Activated gamma-delta T cell treated with Interleukin-2 at 50 U/mL for 16 hours (primary cell): Measurements from ENCODE around the gene ZCCHC10.
"Not testable (repeated sequence)": the region's sequence is repeated elsewhere in the genome, so short reads cannot be mapped to it uniquely, and the experiment has no call there.

Experiments
- DNase-seq: peaks from one replicate; pipeline ENCODE4 v3.0.0-alpha.2; 2020

ZCCHC10 gene

DNA sequence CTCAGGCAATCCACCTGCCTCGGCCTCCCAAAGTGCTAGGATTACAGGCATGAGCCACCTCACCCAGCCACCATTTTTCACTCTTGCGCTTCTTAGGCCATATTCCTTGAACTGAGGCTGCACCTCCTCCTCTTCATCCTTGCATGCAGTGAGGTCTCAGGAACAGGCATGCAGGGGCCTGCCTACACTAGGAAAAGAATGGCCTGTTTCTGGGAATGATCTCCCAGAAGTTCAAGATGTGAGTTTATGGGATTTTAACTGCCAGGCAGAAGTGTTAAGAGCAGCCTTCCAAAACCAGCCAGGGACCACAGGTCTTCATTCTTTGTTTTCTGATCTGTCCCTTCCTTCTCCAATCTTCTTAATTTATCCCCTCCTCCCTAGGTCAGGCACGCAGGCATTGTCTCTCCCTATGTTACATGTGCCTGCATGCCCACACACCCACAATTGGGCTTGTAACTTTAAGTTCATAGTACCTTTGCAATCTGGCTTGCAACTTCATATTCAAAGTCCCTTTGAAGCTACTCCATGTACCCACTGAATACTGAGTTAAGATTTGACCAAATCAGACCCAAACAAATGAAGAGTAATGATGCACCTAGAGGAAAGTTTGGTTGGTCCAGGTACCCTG is 14.9 kb upstream of the ZCCHC10 start:
- no peak for DNase-seq

DNA sequence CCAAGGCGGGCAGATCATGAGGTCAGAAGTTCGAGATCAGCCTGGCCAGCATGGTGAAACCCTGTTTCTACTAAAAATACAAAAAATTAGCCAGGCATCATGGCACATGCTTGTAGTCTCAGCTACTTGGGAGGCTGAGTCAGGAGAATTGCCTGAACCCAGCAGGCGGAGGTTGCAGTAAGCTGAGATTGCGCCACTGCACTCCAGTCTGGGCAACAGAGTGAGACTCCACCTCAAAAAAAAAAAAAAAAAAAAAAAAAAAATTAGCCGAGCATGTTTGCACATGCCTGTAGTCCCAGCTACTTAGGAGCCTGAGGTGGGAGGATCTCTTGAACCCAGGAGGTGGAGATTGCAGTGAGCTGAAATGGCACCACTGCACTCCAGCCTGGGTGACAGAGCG is 10.3 kb upstream of the ZCCHC10 start:
- not testable (repeated sequence) for DNase-seq

- no peak for DNase-seq
Observed at GRCh38 chr5:133035224-133035623, 8.9 kb upstream of the ZCCHC10 start.

DNA sequence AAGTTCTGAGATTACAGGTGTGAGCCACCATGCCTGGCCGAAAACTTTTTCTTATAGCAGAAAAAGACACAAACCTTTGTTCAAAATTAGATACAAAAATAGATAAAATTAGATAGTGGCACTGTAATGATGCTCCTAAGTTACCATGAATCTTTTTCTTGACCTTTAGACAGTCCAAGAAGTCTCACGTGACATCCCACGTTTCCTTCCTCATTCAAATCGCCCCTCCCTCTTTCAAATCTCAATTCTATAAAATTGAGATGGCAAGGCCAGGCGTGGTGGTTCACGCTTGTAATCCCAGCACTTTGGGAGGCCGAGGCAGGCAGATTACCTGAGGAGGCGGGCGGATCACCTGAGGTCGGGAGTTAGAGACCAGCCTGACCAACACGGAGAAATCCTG is 7.7 kb upstream of the ZCCHC10 start:
- no peak for DNase-seq

DNA sequence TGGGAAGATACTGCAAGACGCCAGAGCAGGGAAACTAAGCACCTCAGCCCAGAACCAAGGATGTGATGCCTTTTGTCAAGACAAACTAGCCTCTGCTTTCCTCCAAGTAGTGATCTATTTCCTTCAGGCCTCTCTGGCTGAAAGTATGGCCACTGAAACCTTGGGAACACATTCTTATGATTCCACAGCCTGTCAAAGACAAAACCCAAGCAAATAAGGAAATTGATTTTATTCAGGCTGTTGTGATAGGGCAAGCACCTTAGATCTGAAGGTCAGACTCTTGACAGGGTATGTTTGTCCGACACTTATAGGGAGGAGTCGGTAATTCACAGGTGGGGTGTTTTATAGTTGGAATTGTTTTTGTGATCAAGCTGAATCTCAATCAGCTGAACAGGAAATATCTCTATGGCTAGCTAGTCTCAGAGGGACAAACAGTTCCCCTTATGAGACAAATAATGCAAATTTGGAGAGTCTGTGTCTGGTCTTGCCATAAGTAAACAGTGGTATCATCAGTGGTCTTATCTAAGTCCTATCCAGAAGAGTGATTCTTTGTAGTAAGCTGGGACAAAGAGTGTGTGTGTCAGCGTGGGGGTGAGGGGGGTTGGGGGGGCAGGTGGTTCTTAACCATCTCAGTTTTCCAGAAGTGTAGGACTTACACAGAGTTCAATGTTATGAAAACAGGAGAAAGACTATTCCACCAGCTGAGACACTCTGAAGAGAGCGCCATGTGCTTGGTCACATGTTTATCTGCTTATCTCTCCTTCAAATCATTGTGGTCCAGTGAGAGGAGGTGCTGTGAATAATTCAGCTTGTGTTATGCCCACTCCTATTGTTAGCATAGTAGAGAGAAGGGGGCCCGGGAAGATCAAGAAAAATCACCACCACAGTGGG is 6.7 kb upstream of the ZCCHC10 start:
- DNase-seq = no peak

GRCh38 chr5:133030343-133031005 is 4.1 kb upstream of the ZCCHC10 start:
- no peak for DNase-seq

GRCh38 chr5:133029416-133029815 is 3.1 kb upstream of the ZCCHC10 start:
- DNase-seq = no peak

- DNase-seq = no peak
Observed at GRCh38 chr5:133026664-133027153, 360 bp upstream of the ZCCHC10 start.

DNA sequence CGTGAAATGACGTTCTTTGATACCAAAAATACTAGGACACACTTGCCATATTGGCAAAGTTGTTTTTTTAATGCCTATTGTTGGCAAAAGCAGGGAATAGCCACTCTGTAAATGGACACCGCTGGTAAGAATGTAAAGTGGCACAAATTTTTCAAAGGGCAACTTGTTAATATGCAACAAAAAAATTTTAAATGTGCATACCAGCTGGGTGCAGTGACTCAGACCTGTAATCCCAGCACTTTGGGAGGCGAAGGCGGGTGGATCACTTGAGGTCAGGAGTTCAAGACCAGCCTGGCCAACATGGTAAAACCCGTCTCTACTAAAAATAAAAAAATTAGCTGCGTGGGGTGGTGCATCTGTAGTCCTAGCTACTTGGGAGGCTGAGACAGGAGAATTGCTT is 6.9 kb downstream of the ZCCHC10 start:
- not testable (repeated sequence) for DNase-seq

GRCh38 chr5:133017964-133018363 is 8.4 kb downstream of the ZCCHC10 start:
- DNase-seq = no peak

GRCh38 chr5:133015466-133015865 is 10.9 kb downstream of the ZCCHC10 start:
- no peak for DNase-seq

- DNase-seq = not testable (repeated sequence)
Observed at GRCh38 chr5:133008455-133008854, 17.9 kb downstream of the ZCCHC10 start.

DNA sequence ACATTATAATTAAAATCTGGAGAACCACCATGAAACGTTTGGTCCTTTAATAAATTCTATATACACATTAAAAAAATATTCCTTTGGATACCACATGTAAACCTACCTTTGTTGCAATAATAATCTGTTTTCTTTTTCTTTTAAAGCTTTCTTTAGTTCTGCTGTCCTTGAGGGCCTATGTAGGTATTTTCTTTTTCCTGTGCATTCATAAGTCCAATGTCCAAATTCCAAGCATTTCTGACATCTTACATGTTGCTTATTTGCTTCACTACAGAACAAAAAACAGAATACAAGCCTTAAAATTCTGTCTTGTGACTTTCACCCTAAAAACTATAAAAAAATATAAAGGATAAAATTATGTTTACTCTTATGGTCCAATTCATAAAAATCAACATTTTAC is 19.7 kb downstream of the ZCCHC10 start:
- DNase-seq = no peak

DNA sequence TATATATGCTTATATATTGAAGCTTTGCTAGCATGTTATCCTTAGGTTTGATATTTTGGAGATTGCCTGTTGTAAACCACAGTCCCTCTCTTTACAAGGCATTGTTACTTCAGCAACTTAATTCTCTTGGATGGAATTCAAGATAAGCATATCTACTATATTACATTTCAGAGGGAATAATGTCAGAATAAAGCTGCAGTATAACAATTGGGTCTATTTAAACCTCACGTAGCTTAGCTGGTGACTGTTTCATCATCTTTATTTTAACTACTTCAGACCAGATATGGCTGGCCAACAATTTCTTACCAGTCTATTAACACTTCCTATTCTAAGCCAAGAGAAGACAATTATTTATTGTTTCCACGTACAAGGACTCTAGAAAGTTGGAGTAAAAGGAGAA is 27.1 kb downstream of the ZCCHC10 start:
- no peak for DNase-seq

GRCh38 chr5:132998556-132998955 is 27.8 kb downstream of the ZCCHC10 start:
- no peak for DNase-seq

- no peak for DNase-seq
Observed at GRCh38 chr5:132996307-132996706, 30.0 kb downstream of the ZCCHC10 start.

- DNase-seq = no peak
Observed at GRCh38 chr5:132987531-132988408, 38.6 kb downstream of the ZCCHC10 start.

DNA sequence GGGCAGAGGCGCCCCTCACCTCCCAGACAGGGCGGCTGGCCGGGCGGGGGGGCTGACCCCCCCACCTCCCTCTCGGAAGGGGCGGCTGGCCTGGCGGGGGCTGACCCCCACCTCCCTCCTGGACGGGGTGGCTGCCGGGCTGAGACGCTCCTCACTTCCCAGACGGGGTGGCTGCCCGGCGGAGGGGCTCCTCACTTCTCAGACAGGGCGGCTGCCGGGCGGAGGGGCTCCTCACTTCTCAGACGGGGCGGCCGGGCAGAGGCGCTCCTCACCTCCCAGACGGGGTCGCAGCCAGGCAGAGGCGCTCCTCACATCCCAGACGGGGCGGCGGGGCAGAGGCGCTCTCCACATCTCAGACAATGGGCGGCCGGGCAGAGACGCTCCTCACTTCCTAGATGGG is 43.4 kb downstream of the ZCCHC10 start:
- not testable (repeated sequence) for DNase-seq

GRCh38 chr5:132981288-132981687 is 45.1 kb downstream of the ZCCHC10 start:
- DNase-seq = no peak

GRCh38 chr5:132979976-132980375 is 46.4 kb downstream of the ZCCHC10 start:
- DNase-seq = no peak

DNA sequence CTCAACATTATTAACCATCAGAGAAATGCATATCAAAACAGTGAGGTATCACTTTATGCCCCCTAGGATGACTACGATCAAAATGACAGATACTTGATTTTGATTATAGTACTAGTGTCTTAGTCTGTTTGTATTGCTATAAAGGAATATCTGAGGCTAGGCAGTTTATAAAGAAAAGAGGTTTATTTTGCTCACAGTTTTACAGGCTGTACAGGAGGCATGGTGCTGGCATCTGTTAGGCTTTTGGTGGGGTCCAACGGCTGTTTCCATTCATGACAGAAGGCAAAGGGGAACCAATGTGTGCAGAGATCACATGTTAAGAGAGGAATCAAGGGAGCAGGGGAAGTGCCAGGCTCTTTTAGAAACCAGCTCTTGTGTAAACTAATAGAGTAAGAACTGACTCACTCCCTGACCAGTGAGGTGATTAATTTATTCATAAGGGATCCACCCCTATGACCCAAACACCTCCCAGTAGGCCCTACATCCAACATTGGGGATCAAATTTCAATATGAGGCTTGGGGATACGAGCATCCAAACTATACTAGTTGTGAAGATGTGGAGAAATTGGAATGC is 46.9 kb downstream of the ZCCHC10 start:
- DNase-seq = no peak

DNA sequence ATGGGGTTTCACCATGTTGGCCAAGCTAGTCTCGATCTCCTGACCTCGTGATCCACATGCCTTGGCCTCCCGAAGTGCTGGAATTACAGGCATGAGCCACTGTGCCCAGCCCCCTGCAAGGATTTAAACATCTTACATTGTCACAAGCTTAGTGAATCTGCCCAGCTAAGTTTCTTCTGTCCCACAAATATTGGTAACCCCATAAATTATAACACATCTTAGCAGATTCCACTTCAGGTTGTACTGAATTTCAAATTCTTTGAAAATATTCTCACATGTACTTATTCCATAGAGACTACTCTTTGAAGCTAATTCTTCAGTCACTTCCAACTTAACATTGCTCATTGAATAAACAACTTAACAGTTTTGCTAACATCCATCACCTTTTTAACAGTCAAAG is 49.5 kb downstream of the ZCCHC10 start:
- DNase-seq = no peak
